ENCODE data around the gene PSMA6.
A peak's percentile ranks its signal among the peaks of the same experiment; 100 is the strongest.

Gene PSMA6

GRCh38 chr14:35352274-35353233 lies 60.4 kb downstream of the PSMA6 start (continued):
- TF ChIP-seq REST (tag by site-specific recombination; IDR thresholded peaks at IDR 0.05) (no peak), ZBTB7A (tag by site-specific recombination; IDR thresholded peaks at IDR 0.05; ENCODE audit: low read depth) (no peak), ZNF501 (tag by site-specific recombination; IDR thresholded peaks at IDR 0.05) (no peak), ZNF664 (tag by site-specific recombination; IDR thresholded peaks at IDR 0.05) (no peak), ZNF530 (tag by site-specific recombination; IDR thresholded peaks at IDR 0.05; ENCODE audit: low read depth) (no peak), KLF17 (tag by site-specific recombination; IDR thresholded peaks at IDR 0.05) (no peak), ZNF639 (tag by site-specific recombination; IDR thresholded peaks at IDR 0.05) (no peak), ZSCAN18 (tag by site-specific recombination; IDR thresholded peaks at IDR 0.05) (no peak), ZNF510 (tag by site-specific recombination; IDR thresholded peaks at IDR 0.05; ENCODE audit: insufficient replicate concordance) (no peak), ZNF513 (tag by site-specific recombination; IDR thresholded peaks at IDR 0.05) (no peak), ZNF223 (tag by site-specific recombination; IDR thresholded peaks at IDR 0.05) (no peak), ZNF274 (IDR thresholded peaks at IDR 0.05; ENCODE audit: low read length) (no peak), ZNF274 (tag by site-specific recombination; IDR thresholded peaks at IDR 0.05; ENCODE audit: borderline replicate concordance) (no peak), ZNF335 (tag by site-specific recombination; conservative IDR thresholded peaks at IDR 0.05) (no peak), PRDM4 (tag by site-specific recombination; IDR thresholded peaks at IDR 0.05) (no peak), ZNF302 (tag by site-specific recombination; IDR thresholded peaks at IDR 0.05; ENCODE audit: low read depth) (no peak), ZNF677 (tag by site-specific recombination; IDR thresholded peaks at IDR 0.05) (no peak), ZNF19 (tag by site-specific recombination; IDR thresholded peaks at IDR 0.05; ENCODE audit: low read depth) (no peak), ZNF747 (tag by site-specific recombination; IDR thresholded peaks at IDR 0.05) (peak; percentile 52; the same call in 1 of the 2 replicates), ZNF184 (tag by site-specific recombination; IDR thresholded peaks at IDR 0.05) (no peak), ZNF658 (tag by site-specific recombination; IDR thresholded peaks at IDR 0.05) (no peak), ZBTB20 (tag by site-specific recombination; IDR thresholded peaks at IDR 0.05) (no peak; the same call in 1 of the 2 replicates), ZNF140 (tag by site-specific recombination; IDR thresholded peaks at IDR 0.05) (no peak), KLF8 (tag by site-specific recombination; IDR thresholded peaks at IDR 0.05) (no peak), ZNF76 (tag by site-specific recombination; IDR thresholded peaks at IDR 0.05; ENCODE audit: borderline replicate concordance, low read depth) (no peak)
